Trophoblast cell (in vitro differentiated cells and primary cell): ENCODE data around the gene ZFP36L2.
A peak's percentile ranks its signal among the peaks of the same experiment; 100 is the strongest.

ENCODE experiments used
- DNase-seq, 2 donors: peaks; one replicate each; pipeline ENCODE4 v3.0.0-alpha.2; 2016
- H2AFZ ChIP-seq: 2 replicates; pipeline ENCODE4 v1.6.1; 2013; ENCODE audit warnings: low read length, moderate library complexity, mild to moderate bottlenecking; ENCODE audit not compliant: insufficient read depth, poor library complexity
- H2AK5ac ChIP-seq: 2 replicates; pipeline ENCODE4 v1.6.1; 2013; ENCODE audit warnings: mild to moderate bottlenecking, low read length
- H2BK120ac ChIP-seq: 2 replicates; pipeline ENCODE4 v1.6.1; 2013; ENCODE audit warnings: low read length, mild to moderate bottlenecking, moderate library complexity; ENCODE audit not compliant: insufficient read depth, poor library complexity
- H2BK12ac ChIP-seq: 2 replicates; pipeline ENCODE4 v1.6.1; 2013; ENCODE audit warnings: mild to moderate bottlenecking, low read length, moderate library complexity
- H2BK5ac ChIP-seq: 2 replicates; pipeline ENCODE4 v1.6.1; 2013; ENCODE audit warnings: low read length, low read depth, moderate library complexity, mild to moderate bottlenecking; ENCODE audit not compliant: poor library complexity
- H3K14ac ChIP-seq: 2 replicates; pipeline ENCODE4 v1.6.1; 2013; ENCODE audit warnings: mild to moderate bottlenecking, low read length
- H3K18ac ChIP-seq: 2 replicates; pipeline ENCODE4 v1.6.1; 2013; ENCODE audit warnings: mild to moderate bottlenecking, low read length
- H3K23ac ChIP-seq: 2 replicates; pipeline ENCODE4 v1.6.1; 2013; ENCODE audit warnings: low read length
- H3K27ac ChIP-seq: 2 replicates; pipeline ENCODE4 v1.5.1; 2013; ENCODE audit warnings: low read depth, mild to moderate bottlenecking, inconsistent platforms, low read length, moderate library complexity
- H3K27me3 ChIP-seq: 2 replicates; pipeline ENCODE4 v1.6.1; 2013; ENCODE audit warnings: inconsistent platforms, mild to moderate bottlenecking, low read length, moderate library complexity; ENCODE audit not compliant: insufficient read depth
- H3K36me3 ChIP-seq, 2 experiments: 1 replicate in 1 of 2; 2 replicates in 1 of 2; pipeline ENCODE4 v1.6.1; 2013; ENCODE audit warnings: low read length in 2 of 2, mild to moderate bottlenecking in 2 of 2, moderate library complexity in 1 of 2; ENCODE audit not compliant: insufficient read depth in 2 of 2, control insufficient read depth in 1 of 2
- H3K4ac ChIP-seq: 2 replicates; pipeline ENCODE4 v1.6.1; 2013; ENCODE audit warnings: low read depth, mild to moderate bottlenecking, low read length, moderate library complexity
- H3K4me1 ChIP-seq, 2 experiments: 1 replicate in 1 of 2; 2 replicates in 1 of 2; pipeline ENCODE4 v1.6.1; 2013; ENCODE audit warnings: low read length in 2 of 2, mild to moderate bottlenecking in 2 of 2, moderate library complexity in 1 of 2; ENCODE audit not compliant: insufficient read depth in 2 of 2, control insufficient read depth in 1 of 2
- H3K4me2 ChIP-seq: 2 replicates; pipeline ENCODE4 v1.6.1; 2013; ENCODE audit warnings: inconsistent platforms, mild to moderate bottlenecking, low read length, moderate library complexity
- H3K4me3 ChIP-seq: 2 replicates; pipeline ENCODE4 v1.5.1; 2013; ENCODE audit warnings: mild to moderate bottlenecking, low read depth, low read length, inconsistent platforms
- H3K79me1 ChIP-seq: one replicate; pipeline ENCODE4 v1.6.1; 2013; ENCODE audit warnings: low read length
- H3K79me2 ChIP-seq: 2 replicates; pipeline ENCODE4 v1.6.1; 2013; ENCODE audit warnings: low read length, mild to moderate bottlenecking; ENCODE audit not compliant: control insufficient read depth, insufficient read depth, poor library complexity
- H3K9ac ChIP-seq: 2 replicates; pipeline ENCODE4 v1.6.1; 2013; ENCODE audit warnings: mild to moderate bottlenecking, low read length
- H3K9me3 ChIP-seq: 2 replicates; pipeline ENCODE4 v1.6.1; 2013; ENCODE audit warnings: low read depth, mild to moderate bottlenecking, control low read depth, inconsistent platforms, low read length; ENCODE audit not compliant: insufficient read depth
- H4K12ac ChIP-seq: 2 replicates; pipeline ENCODE4 v1.6.1; 2013; ENCODE audit warnings: low read depth, mild to moderate bottlenecking, low read length, moderate library complexity
- H4K8ac ChIP-seq: 2 replicates; pipeline ENCODE4 v1.6.1; 2013; ENCODE audit warnings: low read depth, mild to moderate bottlenecking, low read length, moderate library complexity
- H4K91ac ChIP-seq: one replicate; pipeline ENCODE4 v1.6.1; 2013; ENCODE audit warnings: low read depth, mild to moderate bottlenecking, low read length, moderate library complexity
- WGBS: extraction: QIAGEN DNeasy Blood & Tissue Kit; methylation state at CpG from one replicate; pipeline ENCODE4 v1.1.7; 2013; ENCODE audit warnings: missing lambda C conversion rate; ENCODE audit not compliant: insufficient read length, insufficient coverage; ENCODE audit errors: extremely low coverage; 5-methylcytosine and 5-hydroxymethylcytosine counted together

The ZFP36L2 gene

GRCh38 chr2:43270930-43271615 is 44.7 kb upstream of the ZFP36L2 start:
- H3K18ac ChIP-seq, result no peak overlapping the region
- H3K36me3 ChIP-seq, result no peaks in the 10 kb centered on the region
- H3K4me1 ChIP-seq, result peaks cover 17 to 35% of the 10 kb centered on the region in 2 experiments
- peak in 1 of 2 donors; percentile 35 for DNase-seq
- H3K79me1 ChIP-seq, result peaks cover 24% of the 10 kb centered on the region
- H3K14ac ChIP-seq, result no peak overlapping the region
- H4K8ac ChIP-seq, result no peak overlapping the region
- H4K12ac ChIP-seq, result no peak overlapping the region
- no peak overlapping the region for H2BK5ac ChIP-seq
- H3K4me2 ChIP-seq, result no peak overlapping the region
- WGBS, result no CpG with 5 or more reads among the region's 4 CpGs
- H2AK5ac ChIP-seq, result no peak overlapping the region
- no peaks in the 10 kb centered on the region for H3K27me3 ChIP-seq
- no peak overlapping the region for H3K4me3 ChIP-seq
- no peaks in the 10 kb centered on the region for H3K9me3 ChIP-seq
- no peaks in the 10 kb centered on the region for H3K79me2 ChIP-seq
- no peak overlapping the region for H2BK120ac ChIP-seq
- no peak overlapping the region for H3K4ac ChIP-seq
- no peak overlapping the region for H4K91ac ChIP-seq
- no peak overlapping the region for H3K27ac ChIP-seq
- no peak overlapping the region for H2BK12ac ChIP-seq
- H3K23ac ChIP-seq, result no peak overlapping the region
- H3K9ac ChIP-seq, result no peak overlapping the region
- no peak overlapping the region for H2AFZ ChIP-seq

DNA sequence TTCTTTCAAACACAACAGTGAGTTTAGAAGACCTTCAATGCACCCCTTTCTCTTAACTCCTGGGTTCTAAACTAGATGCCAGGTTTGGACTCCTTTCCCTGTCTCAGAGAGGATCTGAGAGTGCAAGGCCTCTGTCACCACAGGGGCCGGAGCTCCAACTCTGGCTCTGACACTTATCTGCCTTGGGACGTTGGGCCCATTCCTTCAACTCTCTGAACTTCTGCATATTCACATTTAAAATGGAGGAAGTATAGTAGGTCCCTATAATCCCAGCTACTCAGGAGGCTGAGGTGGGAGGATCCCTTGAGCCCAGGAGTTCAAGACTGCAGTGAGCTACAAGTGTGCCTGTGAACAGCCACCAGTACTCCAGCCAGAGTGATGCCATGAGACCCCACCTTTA is 44.1 kb upstream of the ZFP36L2 start:
- no peak overlapping the region for H2BK120ac ChIP-seq
- DNase-seq, result no peak
- H3K9me3 ChIP-seq, result no peaks in the 10 kb centered on the region
- no peak overlapping the region for H2AFZ ChIP-seq
- no peak overlapping the region for H3K4ac ChIP-seq
- no peak overlapping the region for H3K4me3 ChIP-seq
- H3K23ac ChIP-seq, result no peak overlapping the region
- no peak overlapping the region for H4K91ac ChIP-seq
- no peak overlapping the region for H2AK5ac ChIP-seq
- H3K79me2 ChIP-seq, result no peaks in the 10 kb centered on the region
- H3K18ac ChIP-seq, result no peak overlapping the region
- H2BK5ac ChIP-seq, result no peak overlapping the region
- H3K27ac ChIP-seq, result no peak overlapping the region
- no peak overlapping the region for H3K14ac ChIP-seq
- WGBS, result no CpG with 5 or more reads among the region's 2 CpGs
- H3K4me2 ChIP-seq, result no peak overlapping the region
- no peak overlapping the region for H4K8ac ChIP-seq
- peaks cover 20 to 34% of the 10 kb centered on the region in 2 experiments for H3K4me1 ChIP-seq
- H3K9ac ChIP-seq, result no peak overlapping the region
- peaks cover 27% of the 10 kb centered on the region for H3K79me1 ChIP-seq
- H4K12ac ChIP-seq, result no peak overlapping the region
- H2BK12ac ChIP-seq, result no peak overlapping the region
- no peaks in the 10 kb centered on the region for H3K27me3 ChIP-seq
- no peaks in the 10 kb centered on the region for H3K36me3 ChIP-seq

DNA sequence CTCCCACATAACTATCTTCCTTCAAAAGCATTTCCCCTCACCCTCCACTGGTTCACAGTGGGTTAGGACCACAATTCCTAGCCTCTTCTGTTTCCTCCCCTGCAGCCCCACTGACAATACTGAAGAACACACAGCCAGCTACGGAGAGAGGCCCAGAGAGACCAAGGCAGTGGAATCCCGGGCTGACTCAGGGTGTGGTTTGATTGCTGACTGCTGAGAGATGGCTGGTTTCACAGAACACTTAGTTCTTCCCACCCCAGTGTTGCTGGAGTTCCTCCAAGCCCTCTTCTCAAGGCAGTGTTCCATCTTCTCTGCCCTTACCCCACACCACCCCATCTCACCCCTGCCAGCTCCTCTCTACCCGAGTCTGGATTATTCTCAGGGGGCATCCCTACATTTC is 43.3 kb upstream of the ZFP36L2 start:
- Histone ChIP-seq H3K4ac (no peak overlapping the region), H4K91ac (peak overlapping the region; percentile 37), H2AFZ (no peak overlapping the region), H2BK12ac (peak overlapping the region; percentile 19), H4K12ac (no peak overlapping the region), H2BK5ac (no peak overlapping the region), H3K9me3 (no peaks in the 10 kb centered on the region), H3K79me2 (no peaks in the 10 kb centered on the region), H3K9ac (no peak overlapping the region), H3K27me3 (no peaks in the 10 kb centered on the region), H3K4me1 (peaks cover 23 to 36% of the 10 kb centered on the region in 2 experiments), H3K4me3 (no peak overlapping the region), H3K14ac (no peak overlapping the region), H3K23ac (no peak overlapping the region), H3K79me1 (peaks cover 23% of the 10 kb centered on the region), H3K18ac (no peak overlapping the region), H2BK120ac (no peak overlapping the region), H2AK5ac (no peak overlapping the region), H3K4me2 (no peak overlapping the region), H3K36me3 (no peaks in the 10 kb centered on the region), H4K8ac (no peak overlapping the region), H3K27ac (no peak overlapping the region)
- no peak for DNase-seq
- no CpG with 5 or more reads among the region's 3 CpGs for WGBS

- H4K12ac ChIP-seq, result no peak overlapping the region
- peak overlapping the region; percentile 10 for H2BK12ac ChIP-seq
- H3K27me3 ChIP-seq, result no peaks in the 10 kb centered on the region
- H3K27ac ChIP-seq, result no peak overlapping the region
- peaks cover 23 to 35% of the 10 kb centered on the region in 2 experiments for H3K4me1 ChIP-seq
- H4K91ac ChIP-seq, result peak overlapping the region; percentile 62
- DNase-seq, result peak; percentile 37 to 45
- peak overlapping the region; percentile 55 for H2AK5ac ChIP-seq
- peaks cover 21% of the 10 kb centered on the region for H3K79me1 ChIP-seq
- peak overlapping the region; percentile 32 for H2AFZ ChIP-seq
- H3K9me3 ChIP-seq, result no peaks in the 10 kb centered on the region
- WGBS, result no CpG with 5 or more reads among the region's 14 CpGs
- H3K4me3 ChIP-seq, result no peak overlapping the region
- H3K79me2 ChIP-seq, result no peaks in the 10 kb centered on the region
- H3K14ac ChIP-seq, result no peak overlapping the region
- no peak overlapping the region for H2BK5ac ChIP-seq
- H3K23ac ChIP-seq, result no peak overlapping the region
- no peak overlapping the region for H3K9ac ChIP-seq
- no peaks in the 10 kb centered on the region for H3K36me3 ChIP-seq
- H3K4ac ChIP-seq, result no peak overlapping the region
- H3K18ac ChIP-seq, result no peak overlapping the region
- no peak overlapping the region for H4K8ac ChIP-seq
- no peak overlapping the region for H2BK120ac ChIP-seq
- H3K4me2 ChIP-seq, result no peak overlapping the region
Measured at GRCh38 chr2:43269074-43269572, 42.7 kb upstream of the ZFP36L2 start.
